Transverse colon (tissue), 4 donors: ENCODE measurements around the gene LRSAM1. TPM values are rescaled to one million over a fixed set of nuclear protein-coding genes. Genes with fewer than 3 reads are reported as not detected.

Experiments used
- DNase-seq: peaks from one replicate; pipeline ENCODE4 v3.0.0-alpha.2; 2019
- H3K27ac ChIP-seq, 4 donors: fragments of 200-600 bp; sonication (generic); 2 replicates each; pipeline ENCODE4 v1.5.1; 2016 to 2018; ENCODE audit warnings: inconsistent platforms in 4 of 4
- H3K27me3 ChIP-seq: fragments of 200-600 bp; sonication (generic); 2 replicates; pipeline ENCODE4 v1.5.1; 2017; ENCODE audit warnings: inconsistent platforms
- H3K36me3 ChIP-seq, 4 donors: fragments of 200-600 bp; sonication (generic); 2 replicates each; pipeline ENCODE4 v1.5.1; 2017 to 2019; ENCODE audit warnings: inconsistent platforms in 4 of 4
- H3K4me1 ChIP-seq, 4 donors: fragments of 200-600 bp; sonication (generic); 2 replicates each; pipeline ENCODE4 v1.5.1; 2017 to 2020; ENCODE audit warnings: inconsistent platforms in 4 of 4
- H3K4me3 ChIP-seq, 4 donors: fragments of 200-600 bp; sonication (generic); 1 replicate in 1 of 4; 2 replicates in 3 of 4; pipeline versions ENCODE4 v1.5.1 to v1.6.1; 2017 to 2019; ENCODE audit warnings: inconsistent platforms in 4 of 4
- H3K9me3 ChIP-seq, 2 donors: fragments of 200-600 bp; sonication (generic); 2 replicates each; pipeline ENCODE4 v1.5.1; 2017 to 2019; ENCODE audit warnings: inconsistent platforms in 2 of 2
- EP300 ChIP-seq: sonication (generic); formaldehyde crosslinking; IDR thresholded peaks from one replicate; pipeline ENCODE4 v1.6.1; 2017; ENCODE audit warnings: antibody characterized with exemption, low read depth
- POLR2A ChIP-seq: fragments of 450-650 bp; IDR thresholded peaks from one replicate; pipeline ENCODE4 v1.6.1; 2016; ENCODE audit warnings: antibody characterized with exemption, mild to moderate bottlenecking, moderate library complexity
- POLR2AphosphoS5 ChIP-seq, 3 donors: sonication (generic); formaldehyde crosslinking; IDR thresholded peaks; one replicate each; pipeline ENCODE4 v1.6.1; 2016; ENCODE audit warnings: antibody characterized with exemption in 3 of 3
- WGBS, 2 donors: methylation state at CpG; one replicate each; pipeline ENCODE4 v1.1.5; 2018; ENCODE audit warnings: low coverage in 1 of 2; 5-methylcytosine and 5-hydroxymethylcytosine counted together
- in situ Hi-C, 4 donors: fragments of 200-750 bp; cut with MboI; loops; one replicate each; pipeline versions ENCODE4 v1.15.0 to v1.15.1; 2017; ENCODE audit warnings: low sequenced_read_pairs in 3 of 4, low pct_ligation_motif_present in 1 of 4, low pct_unique_long_range_greater_than_20kb in 1 of 4
- intact Hi-C: fragments of 100-400 bp; cut with DNase I; formaldehyde crosslinking; loops from one replicate; pipeline ENCODE4 v1.15.1; 2023; ENCODE audit warnings: low total_unique reads
- total RNA-seq, 4 donors: library from RNA; depleted of rRNA; stranded (reverse); fragments of >200 nt; gene quantifications; one replicate each; pipeline ENCODE4 v1.1.0, GENCODE V29; 2016
- TF ChIP-seq, protein P1 (sequence below), 5 experiments: fragments of 200-600 bp in 3 of 5; fragments of 450-650 bp in 2 of 5; sonication (generic) in 3 of 5; IDR thresholded peaks; 1 replicate in 2 of 5; 2 replicates in 3 of 5; pipeline ENCODE4 v1.5.1; 2016 to 2017; ENCODE audit warnings: antibody characterized with exemption in 5 of 5, inconsistent platforms in 3 of 5, mild to moderate bottlenecking in 2 of 5, moderate library complexity in 1 of 5

The LRSAM1 gene
- total RNA-seq, 4 donors from 2014 or later: 16.2 to 39.2 (median 26.2) TPM

DNA sequence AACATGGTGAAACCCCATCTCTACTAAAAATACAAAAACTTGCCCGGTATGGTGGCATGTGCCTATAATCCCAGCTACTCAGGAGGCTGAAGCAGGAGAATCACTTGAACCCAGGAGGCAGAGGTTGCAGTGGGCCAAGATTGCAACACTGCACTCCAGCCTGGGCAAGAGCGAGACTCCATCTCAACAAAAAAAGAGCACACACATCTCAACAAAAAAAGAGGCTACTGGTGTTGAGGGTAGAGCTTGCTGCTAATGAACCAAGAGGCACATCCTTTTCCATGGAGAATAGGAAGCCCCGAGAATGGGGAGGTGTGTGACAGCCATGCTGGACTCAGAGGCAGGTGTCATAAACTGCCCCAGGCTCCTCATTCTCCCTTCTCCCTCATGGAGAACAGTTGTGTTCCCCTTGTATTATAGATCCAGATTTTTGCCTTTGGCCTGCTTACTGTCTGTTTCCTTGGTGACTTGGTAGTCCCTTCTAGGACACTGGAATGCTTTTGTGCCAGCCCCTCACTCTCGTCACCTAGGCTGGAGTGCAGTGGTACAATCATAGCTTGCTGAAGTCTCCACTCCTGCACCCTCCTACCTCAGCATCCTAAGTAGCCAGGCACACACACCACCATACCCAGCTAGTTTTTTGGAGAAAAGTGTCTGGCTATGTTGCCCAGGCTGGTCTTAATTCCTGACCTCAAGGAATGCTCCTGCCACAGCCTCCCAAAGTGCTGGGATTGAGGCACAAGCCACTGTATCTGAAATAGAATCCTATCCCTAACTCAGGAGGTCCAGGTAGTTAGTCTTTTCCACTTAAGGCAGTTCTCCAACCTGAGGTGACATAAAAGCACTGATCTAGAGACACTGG lies 5.2 kb upstream of the LRSAM1 start:
- Histone ChIP-seq H3K4me1 (peaks cover 9 to 20% (median 16%) of the 10 kb centered on the region in 4 donors), H3K27me3 (no peaks in the 10 kb centered on the region), H3K27ac (no peak overlapping the region), H3K36me3 (peaks cover 0 to 52% (median 16%) of the 10 kb centered on the region in 4 donors), H3K9me3 (no peaks in the 10 kb centered on the region), H3K4me3 (no peak overlapping the region)
- in situ Hi-C loops (no loop called here), intact Hi-C loops (no loop called here)
- DNase-seq: no peak
- WGBS, 2 donors: 83% methylated on average over 4 of the region's 4 CpGs; no CpG with 5 or more reads in 1 of the 2 donors
- TF ChIP-seq POLR2AphosphoS5 (IDR thresholded peaks at IDR 0.05): peak in 1 of 3 donors; percentile 6
- TF ChIP-seq, protein P1, sequence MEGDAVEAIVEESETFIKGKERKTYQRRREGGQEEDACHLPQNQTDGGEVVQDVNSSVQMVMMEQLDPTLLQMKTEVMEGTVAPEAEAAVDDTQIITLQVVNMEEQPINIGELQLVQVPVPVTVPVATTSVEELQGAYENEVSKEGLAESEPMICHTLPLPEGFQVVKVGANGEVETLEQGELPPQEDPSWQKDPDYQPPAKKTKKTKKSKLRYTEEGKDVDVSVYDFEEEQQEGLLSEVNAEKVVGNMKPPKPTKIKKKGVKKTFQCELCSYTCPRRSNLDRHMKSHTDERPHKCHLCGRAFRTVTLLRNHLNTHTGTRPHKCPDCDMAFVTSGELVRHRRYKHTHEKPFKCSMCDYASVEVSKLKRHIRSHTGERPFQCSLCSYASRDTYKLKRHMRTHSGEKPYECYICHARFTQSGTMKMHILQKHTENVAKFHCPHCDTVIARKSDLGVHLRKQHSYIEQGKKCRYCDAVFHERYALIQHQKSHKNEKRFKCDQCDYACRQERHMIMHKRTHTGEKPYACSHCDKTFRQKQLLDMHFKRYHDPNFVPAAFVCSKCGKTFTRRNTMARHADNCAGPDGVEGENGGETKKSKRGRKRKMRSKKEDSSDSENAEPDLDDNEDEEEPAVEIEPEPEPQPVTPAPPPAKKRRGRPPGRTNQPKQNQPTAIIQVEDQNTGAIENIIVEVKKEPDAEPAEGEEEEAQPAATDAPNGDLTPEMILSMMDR (IDR thresholded peaks at IDR 0.05): no peak

DNA sequence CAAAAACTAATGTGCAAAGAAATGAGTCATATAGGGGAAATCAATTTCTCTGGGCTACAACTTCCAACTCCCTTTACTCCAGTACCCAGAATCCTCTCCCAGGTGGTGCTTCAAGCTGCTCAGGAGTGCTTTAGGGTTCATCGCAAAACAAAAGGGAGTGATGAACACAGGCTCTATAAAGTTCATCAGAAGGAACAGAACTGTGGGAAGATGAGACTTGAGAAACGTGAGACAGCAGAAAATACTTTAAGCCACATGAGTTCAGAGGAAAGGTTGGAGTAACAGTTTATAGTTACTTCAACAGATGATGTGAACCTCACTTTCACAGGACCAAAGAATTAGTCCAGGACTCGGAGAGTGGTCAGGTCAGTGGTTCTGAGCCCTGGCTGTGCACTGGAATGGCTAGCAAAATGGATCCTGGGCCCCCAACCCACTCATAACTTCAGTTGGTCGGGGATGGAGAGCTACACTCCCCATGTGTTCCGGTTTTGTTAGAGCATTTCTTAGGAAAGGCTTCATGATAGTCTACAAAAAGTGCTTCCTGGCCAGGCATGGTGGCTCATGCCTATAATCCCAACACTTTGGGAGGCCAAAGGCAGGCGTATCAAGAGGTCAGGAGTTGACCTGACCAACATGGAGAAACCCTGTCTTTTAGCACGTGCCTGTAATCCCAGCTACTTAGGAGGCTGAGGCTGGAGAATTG lies 4.4 kb upstream of the LRSAM1 start:
- Histone ChIP-seq H3K36me3 (peaks cover 0 to 52% (median 14%) of the 10 kb centered on the region in 4 donors), H3K27ac (no peak overlapping the region), H3K9me3 (no peaks in the 10 kb centered on the region), H3K4me1 (peaks cover 9 to 20% (median 16%) of the 10 kb centered on the region in 4 donors), H3K4me3 (no peak overlapping the region), H3K27me3 (no peaks in the 10 kb centered on the region)
- in situ Hi-C loops (no loop called here), intact Hi-C loops (no loop called here)
- TF ChIP-seq POLR2A (no peak), EP300 (no peak), POLR2AphosphoS5 (IDR thresholded peaks at IDR 0.05) (no peak)
- TF ChIP-seq, protein P1 (IDR thresholded peaks at IDR 0.05): no peak
- DNase-seq: no peak
- 60 to 82% methylated on average over 2 to 7 of the region's 7 CpGs for WGBS, 2 donors

DNA sequence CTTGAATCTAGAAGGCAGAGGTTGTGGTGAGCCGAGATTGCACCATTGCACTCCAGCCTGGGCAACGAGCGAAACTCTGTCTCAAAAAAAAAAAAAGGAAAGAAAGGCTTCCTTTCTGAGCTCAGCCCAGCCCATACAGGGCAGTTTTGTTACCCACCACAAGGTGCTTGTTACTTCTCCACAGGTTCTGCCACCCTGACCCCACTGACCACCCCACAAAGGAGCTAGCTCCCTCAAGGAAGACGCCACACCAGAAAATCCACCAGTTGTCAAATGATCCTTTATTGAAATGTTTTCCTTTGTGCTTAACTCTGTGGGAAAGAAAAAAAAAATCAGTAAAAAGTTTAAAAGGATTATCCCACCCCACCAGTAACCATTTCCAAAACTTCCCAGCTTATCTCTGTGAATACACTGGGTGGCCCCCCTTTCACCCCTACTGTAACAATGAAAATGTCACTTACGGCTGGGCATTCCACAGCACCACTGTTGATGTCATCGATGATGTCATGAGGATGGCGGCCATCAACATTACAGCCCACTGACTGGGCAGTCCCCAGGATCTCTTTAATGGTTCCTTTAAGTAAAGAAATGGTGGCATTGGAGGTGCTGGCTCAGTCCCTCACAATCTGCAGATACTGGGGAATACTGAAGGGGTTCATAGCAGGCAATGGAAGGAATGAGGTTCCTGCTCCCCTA lies 3.7 kb upstream of the LRSAM1 start:
- in situ Hi-C loops (no loop called here), intact Hi-C loops (no loop called here)
- H3K9me3 ChIP-seq: no peaks in the 10 kb centered on the region
- H3K27me3 ChIP-seq: no peaks in the 10 kb centered on the region
- H3K36me3 ChIP-seq: peaks cover 0 to 52% (median 14%) of the 10 kb centered on the region in 4 donors
- no peak for DNase-seq
- 58 to 69% methylated on average over 3 to 7 of the region's 7 CpGs for WGBS, 2 donors
- TF ChIP-seq POLR2A (no peak), EP300 (no peak), POLR2AphosphoS5 (IDR thresholded peaks at IDR 0.05) (no peak)
- TF ChIP-seq, protein P1 (IDR thresholded peaks at IDR 0.05): no peak
- H3K4me3 ChIP-seq: no peak overlapping the region
- H3K27ac ChIP-seq: no peak overlapping the region
- peaks cover 15 to 27% (median 23%) of the 10 kb centered on the region in 4 donors for H3K4me1 ChIP-seq
